Loucy (cell line): Measurements from ENCODE around the gene MARS2.

Experiments
- CTCF ChIP-seq: fragments of 200-600 bp; sonication (generic); conservative IDR thresholded peaks from 2 replicates; pipeline ENCODE4 v1.5.1; 2014; ENCODE audit warnings: mild to moderate bottlenecking, antibody characterized with exemption, low read length
- EZH2phosphoT487 ChIP-seq: fragments of 200-600 bp; IDR thresholded peaks from 2 replicates; pipeline ENCODE4 v1.6.1; 2018; ENCODE audit warnings: antibody characterized with exemption, mild to moderate bottlenecking, moderate library complexity, borderline replicate concordance

GRCh38 chr2:197713271-197713670, 8.1 kb downstream of the MARS2 start:
- TF ChIP-seq CTCF (no peak), EZH2phosphoT487 (no peak)
